ENCODE results near the gene ZYG11B. TPM values are rescaled to one million over a fixed set of nuclear protein-coding genes. Genes with fewer than 3 reads are reported as not detected.
"Not testable (repeated sequence)": the region's sequence is repeated elsewhere in the genome, so short reads cannot be mapped to it uniquely, and the experiment has no call there.

The ZYG11B gene
- total RNA-seq (2014; rRNA removed; shearing (Covaris generic)): 23.9 and 24.9 TPM in 2 replicates

GRCh38 chr1:52726265-52727113 is at the start of gene ZYG11B:
ZYG11B (plus strand) TSS chr1:52726453; CDS start chr1:52726654, 201 bp downstream.
- peak; percentile 75 for DNase-seq (ENCODE audit: low spot score)

- no peak for DNase-seq (ENCODE audit: low spot score)
Observed at GRCh38 chr1:52677076-52677806, 49.0 kb upstream of the ZYG11B start.

GRCh38 chr1:52679048-52679447 is 47.2 kb upstream of the ZYG11B start:
- DNase-seq (ENCODE audit: low spot score): no peak

- no peak for DNase-seq (ENCODE audit: low spot score)
Observed at GRCh38 chr1:52679498-52679897, 46.8 kb upstream of the ZYG11B start.

- DNase-seq (ENCODE audit: low spot score): no peak
Observed at GRCh38 chr1:52680353-52680752, 45.9 kb upstream of the ZYG11B start.

GRCh38 chr1:52681136-52681535 is 45.1 kb upstream of the ZYG11B start:
- DNase-seq (ENCODE audit: low spot score): no peak

GRCh38 chr1:52683367-52683940 is 42.8 kb upstream of the ZYG11B start:
- DNase-seq (ENCODE audit: low spot score): no peak

GRCh38 chr1:52684545-52684944 is 41.7 kb upstream of the ZYG11B start:
- DNase-seq (ENCODE audit: low spot score): no peak

GRCh38 chr1:52686261-52686751 is 39.9 kb upstream of the ZYG11B start:
- DNase-seq (ENCODE audit: low spot score): peak; percentile 70

GRCh38 chr1:52686830-52687229 is 39.4 kb upstream of the ZYG11B start:
- DNase-seq (ENCODE audit: low spot score): no peak

GRCh38 chr1:52691821-52692220 is 34.4 kb upstream of the ZYG11B start:
- no peak for DNase-seq (ENCODE audit: low spot score)

GRCh38 chr1:52692697-52693096 is 33.6 kb upstream of the ZYG11B start:
- DNase-seq (ENCODE audit: low spot score): no peak

- not testable (repeated sequence) for DNase-seq (ENCODE audit: low spot score)
Observed at GRCh38 chr1:52693351-52693750, 32.9 kb upstream of the ZYG11B start.

GRCh38 chr1:52693843-52694242 is 32.4 kb upstream of the ZYG11B start:
- no peak for DNase-seq (ENCODE audit: low spot score)

GRCh38 chr1:52695627-52696026 is 30.6 kb upstream of the ZYG11B start:
- no peak for DNase-seq (ENCODE audit: low spot score)

GRCh38 chr1:52697795-52698674 is 28.2 kb upstream of the ZYG11B start, which contains the start of gene COA7:
COA7 (minus strand) TSS chr1:52698347; CDS start chr1:52698326, 21 bp downstream.
- DNase-seq (ENCODE audit: low spot score): peak; percentile 75

- DNase-seq (ENCODE audit: low spot score): peak; percentile 85
Observed at GRCh38 chr1:52702886-52703787, 23.1 kb upstream of the ZYG11B start.

GRCh38 chr1:52706136-52706670 is 20.1 kb upstream of the ZYG11B start:
- no peak for DNase-seq (ENCODE audit: low spot score)

GRCh38 chr1:52706941-52707926 is 19.0 kb upstream of the ZYG11B start:
- no peak for DNase-seq (ENCODE audit: low spot score)

All from H4 (cell line).